ENCODE results near the gene EVX1. TPM values are rescaled to one million over a fixed set of nuclear protein-coding genes. Genes with fewer than 3 reads are reported as not detected.

The EVX1 gene
- total RNA-seq, 3 donors from 2014 or later (not counting 1 experiment from before 2014, with no cell fraction given): not detected

- Mint-ChIP-seq H3K4me3 (no peak overlapping the region), H3K4me1 (peaks cover 11 to 13% of the 10 kb centered on the region in 2 donors), H3K27ac (no peak overlapping the region), H3K36me3 (no peaks in the 10 kb centered on the region), H3K27me3 (ENCODE audit: low read depth in 2 of 2) (peaks cover 79 to 96% of the 10 kb centered on the region in 2 donors), H3K9me3 (no peaks in the 10 kb centered on the region)
- Histone ChIP-seq H3K4me1 (ENCODE audit: control insufficient read depth, insufficient read depth, low read length) (peaks cover 14% of the 10 kb centered on the region), H3K36me3 (ENCODE audit: control insufficient read depth, insufficient read depth, low read length) (no peaks in the 10 kb centered on the region), H3K27me3 (ENCODE audit: control insufficient read depth, insufficient read depth, low read length) (peaks cover 63% of the 10 kb centered on the region), H3K9me3 (ENCODE audit: control insufficient read depth, insufficient read depth, low read length) (no peaks in the 10 kb centered on the region), H3K4me3 (ENCODE audit: low read length) (no peak overlapping the region), H3K27ac (ENCODE audit: low read length) (no peak overlapping the region)
- WGBS (ENCODE audit: insufficient coverage): 10% methylated on average over 32 of the region's 32 CpGs
- intact Hi-C loops (cut with micrococcal nuclease): no loop called here
- DNase-seq (peak in 1 of 2 donors; percentile 67), ATAC-seq (peak in 2 of 3 donors; percentile 69 to 71)
- TF ChIP-seq CTCF (IDR thresholded peaks at IDR 0.05): peak; percentile 69
These were observed 32.0 kb upstream of the EVX1 start for GRCh38 chr7:27210441-27211083.

GRCh38 chr7:27211084-27211446 lies 31.5 kb upstream of the EVX1 start:
- H3K4me1 ChIP-seq (ENCODE audit: control insufficient read depth, insufficient read depth, low read length): peaks cover 9% of the 10 kb centered on the region
- Mint-ChIP-seq H3K4me3 (no peak overlapping the region), H3K4me1 (peaks cover 6 to 8% of the 10 kb centered on the region in 2 donors), H3K36me3 (no peaks in the 10 kb centered on the region), H3K27me3 (ENCODE audit: low read depth in 2 of 2) (peaks cover 81 to 96% of the 10 kb centered on the region in 2 donors), H3K9me3 (no peaks in the 10 kb centered on the region), H3K27ac (no peak overlapping the region)
- intact Hi-C loops (cut with micrococcal nuclease): no loop called here
- WGBS (ENCODE audit: insufficient coverage): 100% methylated on average over 1 of the region's 1 CpG
- H3K9me3 ChIP-seq (ENCODE audit: control insufficient read depth, insufficient read depth, low read length): no peaks in the 10 kb centered on the region
- TF ChIP-seq CTCF (IDR thresholded peaks at IDR 0.05): no peak
- no peak overlapping the region for H3K4me3 ChIP-seq (ENCODE audit: low read length)
- no peak for DNase-seq
- H3K27me3 ChIP-seq (ENCODE audit: control insufficient read depth, insufficient read depth, low read length): peaks cover 58% of the 10 kb centered on the region
- H3K36me3 ChIP-seq (ENCODE audit: control insufficient read depth, insufficient read depth, low read length): no peaks in the 10 kb centered on the region
- ATAC-seq: no peak
- H3K27ac ChIP-seq (ENCODE audit: low read length): no peak overlapping the region

- H3K36me3 ChIP-seq (ENCODE audit: control insufficient read depth, insufficient read depth, low read length): no peaks in the 10 kb centered on the region
- intact Hi-C loops (cut with micrococcal nuclease): no loop called here
- Mint-ChIP-seq H3K9me3 (no peaks in the 10 kb centered on the region), H3K4me1 (peaks cover 6 to 8% of the 10 kb centered on the region in 2 donors), H3K27me3 (ENCODE audit: low read depth in 2 of 2) (peaks cover 79 to 96% of the 10 kb centered on the region in 2 donors), H3K4me3 (no peak overlapping the region), H3K36me3 (no peaks in the 10 kb centered on the region), H3K27ac (no peak overlapping the region)
- H3K27ac ChIP-seq (ENCODE audit: low read length): no peak overlapping the region
- no peak for DNase-seq
- no peak for TF ChIP-seq CTCF (IDR thresholded peaks at IDR 0.05)
- 20% methylated on average over 3 of the region's 3 CpGs for WGBS (ENCODE audit: insufficient coverage)
- peaks cover 54% of the 10 kb centered on the region for H3K27me3 ChIP-seq (ENCODE audit: control insufficient read depth, insufficient read depth, low read length)
- H3K4me1 ChIP-seq (ENCODE audit: control insufficient read depth, insufficient read depth, low read length): peaks cover 9% of the 10 kb centered on the region
- H3K4me3 ChIP-seq (ENCODE audit: low read length): no peak overlapping the region
- no peak for ATAC-seq
- H3K9me3 ChIP-seq (ENCODE audit: control insufficient read depth, insufficient read depth, low read length): no peaks in the 10 kb centered on the region
These were observed 30.8 kb upstream of the EVX1 start for GRCh38 chr7:27211764-27212204.

Measured in natural killer cell (primary cell).